ENCODE data around the gene KRT9. TPM values are rescaled to one million over a fixed set of nuclear protein-coding genes. Genes with fewer than 3 reads are reported as not detected.

Gene KRT9
- total RNA-seq, 2 donors from 2014 or later: not detected

DNA sequence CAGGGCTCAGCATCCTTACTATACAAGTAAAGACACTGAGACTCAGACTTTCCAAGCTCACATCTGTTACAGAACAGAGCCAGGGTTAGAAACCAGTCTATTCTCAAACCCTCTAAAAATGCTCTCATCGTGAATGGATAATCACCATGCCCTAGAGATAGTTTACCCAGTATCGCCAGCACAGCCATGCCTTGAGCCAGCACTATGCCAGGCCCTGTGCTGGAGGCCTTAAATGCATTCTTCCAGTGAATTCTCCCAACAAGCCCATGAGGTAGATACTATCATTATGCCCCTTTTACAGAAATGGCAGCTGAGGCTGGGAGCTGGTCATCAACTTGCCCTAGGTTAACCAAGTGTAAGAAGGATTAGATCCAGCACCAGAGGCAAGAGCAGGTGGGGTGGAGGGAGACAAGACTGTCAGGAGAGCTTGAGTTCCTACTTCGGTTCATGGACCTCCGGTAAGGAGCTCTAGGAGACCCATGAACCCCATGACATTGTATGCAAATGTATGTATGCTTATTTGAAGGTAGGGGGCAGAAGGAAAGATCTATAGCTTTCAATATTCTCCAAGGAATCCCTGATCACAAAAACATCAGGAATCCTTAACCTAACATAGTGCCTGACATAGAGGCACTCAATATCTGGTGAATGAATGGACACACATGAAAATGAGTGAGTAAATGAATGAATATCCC lies 9.7 kb upstream of the KRT9 start:
- Histone ChIP-seq H3K9me3 (no peaks in the 10 kb centered on the region), H3K36me3 (no peaks in the 10 kb centered on the region), H3K27ac (no peak overlapping the region), H3K4me3 (no peak overlapping the region), H3K27me3 (replicated peaks; ENCODE audit: insufficient read depth) (no peaks in the 10 kb centered on the region), H3K4me1 (replicated peaks) (no peaks in the 10 kb centered on the region)
- TF ChIP-seq POLR2A (IDR thresholded peaks at IDR 0.05): no peak
- no peak for TF ChIP-seq CTCF (IDR thresholded peaks at IDR 0.05)
- TF ChIP-seq POLR2AphosphoS5 (IDR thresholded peaks at IDR 0.05): no peak
- intact Hi-C loops (cut with DNase I): no loop called here
- WGBS: 88% methylated on average over 4 of the region's 4 CpGs
- DNase-seq (ENCODE audit: low spot score): no peak

DNA sequence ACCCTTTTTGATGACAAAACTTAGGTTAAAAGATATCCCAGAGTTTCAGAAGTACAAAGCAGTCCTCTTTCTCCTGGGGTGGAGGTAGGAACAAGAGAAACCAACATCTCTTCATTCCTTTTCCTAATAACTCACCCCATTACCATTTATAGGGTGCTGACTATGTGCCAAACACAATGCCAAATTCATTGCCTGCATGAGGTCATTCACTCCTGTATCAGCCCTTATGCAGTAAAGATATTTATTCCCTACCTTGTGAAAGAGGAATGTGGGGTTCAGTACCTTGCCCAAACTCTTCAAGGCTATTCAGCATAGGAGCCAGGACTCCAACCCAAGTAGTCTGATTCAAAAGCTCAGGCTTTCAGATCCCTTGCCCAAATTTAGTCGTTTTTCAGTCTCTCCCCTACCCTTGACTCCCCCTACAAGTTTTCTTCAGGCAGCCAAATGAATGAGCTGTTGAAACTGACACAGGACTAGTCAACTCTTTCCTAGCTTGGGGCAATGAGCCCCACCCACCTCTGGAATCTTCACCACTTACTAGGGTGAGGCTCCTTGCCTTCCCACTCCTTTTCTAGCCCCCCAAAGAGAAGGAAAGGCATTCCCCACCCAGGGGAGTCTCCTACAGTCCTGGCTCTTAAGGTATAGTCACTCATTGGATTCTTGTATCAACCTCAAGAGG lies 9.0 kb upstream of the KRT9 start:
- Histone ChIP-seq H3K9me3 (no peaks in the 10 kb centered on the region), H3K27ac (no peak overlapping the region), H3K36me3 (no peaks in the 10 kb centered on the region), H3K4me1 (replicated peaks) (no peaks in the 10 kb centered on the region), H3K27me3 (replicated peaks; ENCODE audit: insufficient read depth) (no peaks in the 10 kb centered on the region), H3K4me3 (no peak overlapping the region)
- intact Hi-C loops (cut with DNase I): no loop called here
- TF ChIP-seq POLR2AphosphoS5 (IDR thresholded peaks at IDR 0.05): peak; percentile 19
- no peak for TF ChIP-seq POLR2A (IDR thresholded peaks at IDR 0.05)
- WGBS: 24% methylated on average over 1 of the region's 1 CpG
- no peak for DNase-seq (ENCODE audit: low spot score)

GRCh38 chr17:41580244-41580575 lies 8.4 kb upstream of the KRT9 start:
- no peaks in the 10 kb centered on the region for H3K9me3 ChIP-seq
- TF ChIP-seq POLR2AphosphoS5 (IDR thresholded peaks at IDR 0.05): no peak
- no peak for TF ChIP-seq POLR2A (IDR thresholded peaks at IDR 0.05)
- TF ChIP-seq CTCF (IDR thresholded peaks at IDR 0.05): no peak
- 100% methylated on average over 2 of the region's 2 CpGs for WGBS
- no peaks in the 10 kb centered on the region for H3K36me3 ChIP-seq
- peak overlapping the region in 1 of 2 donors; percentile 25 for H3K27ac ChIP-seq
- H3K4me3 ChIP-seq: no peak overlapping the region
- intact Hi-C loops (cut with DNase I): no loop called here
- no peaks in the 10 kb centered on the region for H3K4me1 ChIP-seq (replicated peaks)
- no peak for DNase-seq (ENCODE audit: low spot score)
- no peaks in the 10 kb centered on the region for H3K27me3 ChIP-seq (replicated peaks; ENCODE audit: insufficient read depth)

- DNase-seq (ENCODE audit: low spot score): peak; percentile 92
- Histone ChIP-seq H3K36me3 (no peaks in the 10 kb centered on the region), H3K4me1 (replicated peaks) (no peaks in the 10 kb centered on the region), H3K27me3 (replicated peaks; ENCODE audit: insufficient read depth) (no peaks in the 10 kb centered on the region), H3K9me3 (no peaks in the 10 kb centered on the region), H3K4me3 (no peak overlapping the region), H3K27ac (peak overlapping the region in 1 of 2 donors; percentile 25)
- TF ChIP-seq POLR2AphosphoS5 (IDR thresholded peaks at IDR 0.05): peak; percentile 84
- peak; percentile 78 to 99 (median 90) for TF ChIP-seq CTCF (IDR thresholded peaks at IDR 0.05)
- TF ChIP-seq POLR2A (IDR thresholded peaks at IDR 0.05): peak; percentile 74
- 42% methylated on average over 18 of the region's 18 CpGs for WGBS
- intact Hi-C loops (cut with DNase I): no loop called here
Measured at GRCh38 chr17:41579484-41580243, 7.8 kb upstream of the KRT9 start.

- no peak for DNase-seq (ENCODE audit: low spot score)
- no peaks in the 10 kb centered on the region for H3K36me3 ChIP-seq
- intact Hi-C loops (cut with DNase I): no loop called here
- no peak for TF ChIP-seq CTCF (IDR thresholded peaks at IDR 0.05)
- no peak for TF ChIP-seq POLR2A (IDR thresholded peaks at IDR 0.05)
- TF ChIP-seq POLR2AphosphoS5 (IDR thresholded peaks at IDR 0.05): no peak
- no peaks in the 10 kb centered on the region for H3K27me3 ChIP-seq (replicated peaks; ENCODE audit: insufficient read depth)
- no peak overlapping the region for H3K4me3 ChIP-seq
- no peak overlapping the region for H3K27ac ChIP-seq
- 73% methylated on average over 5 of the region's 5 CpGs for WGBS
- no peaks in the 10 kb centered on the region for H3K4me1 ChIP-seq (replicated peaks)
- H3K9me3 ChIP-seq: no peaks in the 10 kb centered on the region
Measured at GRCh38 chr17:41578971-41579370, 7.1 kb upstream of the KRT9 start.

Data from prostate gland (tissue), 2 donors.